ENCODE results near the gene ANXA4. TPM values are rescaled to one million over a fixed set of nuclear protein-coding genes. Genes with fewer than 3 reads are reported as not detected.

Gene ANXA4
- total RNA-seq, 4 donors from 2014 or later = 33.3 to 125 (median 99.4) TPM

GRCh38 chr2:69740502-69740951, 1.4 kb upstream of the ANXA4 start:
- DNase-seq = peak; percentile 54
- peak overlapping the region in 2 of 4 donors; percentile 70 to 88 for H3K4me3 ChIP-seq
- H3K9me3 ChIP-seq = no peaks in the 10 kb centered on the region
- H3K27ac ChIP-seq = peak overlapping the region; percentile 91 to 97 (median 95)
- no peaks in the 10 kb centered on the region for H3K36me3 ChIP-seq
- intact Hi-C loops (cut with DNase I; ENCODE audit: low total_unique reads) (no loop called here), in situ Hi-C loops (cut with MboI; ENCODE audit: low pct_ligation_motif_present in 1 of 4, low pct_unique_long_range_greater_than_20kb in 1 of 4, low sequenced_read_pairs in 3 of 4) (no loop called here)
- no peak for TF ChIP-seq EP300 (IDR thresholded peaks at IDR 0.05; ENCODE audit: low read depth)
- no peak for TF ChIP-seq POLR2AphosphoS5 (IDR thresholded peaks at IDR 0.05)
- TF ChIP-seq POLR2A (IDR thresholded peaks at IDR 0.05) = no peak
- TF ChIP-seq CTCF (IDR thresholded peaks at IDR 0.05) = no peak
- H3K4me1 ChIP-seq = peaks cover 16 to 46% (median 26%) of the 10 kb centered on the region in 4 donors
- WGBS, 2 donors (ENCODE audit: low coverage in 1 of 2) = 34 to 47% methylated on average over 5 to 10 of the region's 10 CpGs
- no peaks in the 10 kb centered on the region for H3K27me3 ChIP-seq

GRCh38 chr2:69741229-69741574, 732 bp upstream of the ANXA4 start:
- Histone ChIP-seq H3K27me3 (no peaks in the 10 kb centered on the region), H3K4me1 (peaks cover 16 to 51% (median 26%) of the 10 kb centered on the region in 4 donors), H3K36me3 (no peaks in the 10 kb centered on the region), H3K4me3 (peak overlapping the region; percentile 60 to 92 (median 79)), H3K9me3 (no peaks in the 10 kb centered on the region), H3K27ac (peak overlapping the region; percentile 91 to 97 (median 95))
- DNase-seq = peak; percentile 69
- intact Hi-C loops (cut with DNase I; ENCODE audit: low total_unique reads) = no loop called here
- WGBS, 2 donors (ENCODE audit: low coverage in 1 of 2) = 5% methylated on average over 13 of the region's 13 CpGs; no CpG with 5 or more reads in 1 of the 2 donors
- in situ Hi-C loops (cut with MboI; ENCODE audit: low pct_ligation_motif_present in 1 of 4, low pct_unique_long_range_greater_than_20kb in 1 of 4, low sequenced_read_pairs in 3 of 4) = no loop called here
- TF ChIP-seq POLR2AphosphoS5 (IDR thresholded peaks at IDR 0.05) (peak in 1 of 3 donors; percentile 43), EP300 (IDR thresholded peaks at IDR 0.05; ENCODE audit: low read depth) (no peak), POLR2A (IDR thresholded peaks at IDR 0.05) (no peak), CTCF (IDR thresholded peaks at IDR 0.05) (peak in 1 of 5 experiments; percentile 43)

- H3K36me3 ChIP-seq = no peaks in the 10 kb centered on the region
- intact Hi-C loops (cut with DNase I; ENCODE audit: low total_unique reads) = no loop called here
- H3K9me3 ChIP-seq = no peaks in the 10 kb centered on the region
- peaks cover 16 to 54% (median 26%) of the 10 kb centered on the region in 4 donors for H3K4me1 ChIP-seq
- 0 to 14% methylated on average over 1 to 14 of the region's 22 CpGs for WGBS, 2 donors (ENCODE audit: low coverage in 1 of 2)
- in situ Hi-C loops (cut with MboI; ENCODE audit: low pct_ligation_motif_present in 1 of 4, low pct_unique_long_range_greater_than_20kb in 1 of 4, low sequenced_read_pairs in 3 of 4) = no loop called here
- H3K27ac ChIP-seq = peak overlapping the region; percentile 91 to 97 (median 95)
- no peak for DNase-seq
- H3K4me3 ChIP-seq = peak overlapping the region; percentile 60 to 92 (median 79)
- no peaks in the 10 kb centered on the region for H3K27me3 ChIP-seq
- no peak for TF ChIP-seq POLR2A (IDR thresholded peaks at IDR 0.05)
- TF ChIP-seq CTCF (IDR thresholded peaks at IDR 0.05) = no peak
- TF ChIP-seq EP300 (IDR thresholded peaks at IDR 0.05; ENCODE audit: low read depth) = no peak
- TF ChIP-seq POLR2AphosphoS5 (IDR thresholded peaks at IDR 0.05) = no peak
These were observed 503 bp downstream of the ANXA4 start for GRCh38 chr2:69742322-69742952.

GRCh38 chr2:69743847-69744264, 1.9 kb downstream of the ANXA4 start:
- intact Hi-C loops (cut with DNase I; ENCODE audit: low total_unique reads) = no loop called here

More at GRCh38 chr2:69743847-69744264, 1.9 kb downstream of the ANXA4 start:
- TF ChIP-seq CTCF (IDR thresholded peaks at IDR 0.05) = no peak
- no peak for TF ChIP-seq EP300 (IDR thresholded peaks at IDR 0.05; ENCODE audit: low read depth)
- TF ChIP-seq POLR2AphosphoS5 (IDR thresholded peaks at IDR 0.05) = no peak
- no peak for TF ChIP-seq POLR2A (IDR thresholded peaks at IDR 0.05)
- 83 to 95% methylated on average over 1 to 2 of the region's 2 CpGs for WGBS, 2 donors (ENCODE audit: low coverage in 1 of 2)
- in situ Hi-C loops (cut with MboI; ENCODE audit: low pct_ligation_motif_present in 1 of 4, low pct_unique_long_range_greater_than_20kb in 1 of 4, low sequenced_read_pairs in 3 of 4) = no loop called here
- H3K27ac ChIP-seq = peak overlapping the region in 1 of 4 donors; percentile 95
- no peak overlapping the region for H3K4me3 ChIP-seq
- H3K4me1 ChIP-seq = peaks cover 16 to 50% (median 26%) of the 10 kb centered on the region in 4 donors
- H3K27me3 ChIP-seq = no peaks in the 10 kb centered on the region
- H3K9me3 ChIP-seq = no peaks in the 10 kb centered on the region
- H3K36me3 ChIP-seq = no peaks in the 10 kb centered on the region
- DNase-seq = no peak
